Suppressor macrophage treated with lipopolysaccharide for 4 hours (primary cell): ENCODE results near the gene MORN4.

ENCODE experiments used
- DNase-seq: peaks from one replicate; pipeline ENCODE4 v3.0.0-alpha.2; 2020

Gene MORN4

GRCh38 chr10:97572214-97572989, 60.9 kb downstream of the MORN4 start, which contains the start of gene ANKRD2:
Gene ANKRD2, plus strand, starts transcription at chr10:97572779. Its CDS starts 10 bp downstream, at chr10:97572789.
- DNase-seq: peak; percentile 81

GRCh38 chr10:97571622-97572021, 61.7 kb downstream of the MORN4 start:
- DNase-seq: no peak

- no peak for DNase-seq
These were observed 62.4 kb downstream of the MORN4 start for GRCh38 chr10:97570789-97571471.

DNA sequence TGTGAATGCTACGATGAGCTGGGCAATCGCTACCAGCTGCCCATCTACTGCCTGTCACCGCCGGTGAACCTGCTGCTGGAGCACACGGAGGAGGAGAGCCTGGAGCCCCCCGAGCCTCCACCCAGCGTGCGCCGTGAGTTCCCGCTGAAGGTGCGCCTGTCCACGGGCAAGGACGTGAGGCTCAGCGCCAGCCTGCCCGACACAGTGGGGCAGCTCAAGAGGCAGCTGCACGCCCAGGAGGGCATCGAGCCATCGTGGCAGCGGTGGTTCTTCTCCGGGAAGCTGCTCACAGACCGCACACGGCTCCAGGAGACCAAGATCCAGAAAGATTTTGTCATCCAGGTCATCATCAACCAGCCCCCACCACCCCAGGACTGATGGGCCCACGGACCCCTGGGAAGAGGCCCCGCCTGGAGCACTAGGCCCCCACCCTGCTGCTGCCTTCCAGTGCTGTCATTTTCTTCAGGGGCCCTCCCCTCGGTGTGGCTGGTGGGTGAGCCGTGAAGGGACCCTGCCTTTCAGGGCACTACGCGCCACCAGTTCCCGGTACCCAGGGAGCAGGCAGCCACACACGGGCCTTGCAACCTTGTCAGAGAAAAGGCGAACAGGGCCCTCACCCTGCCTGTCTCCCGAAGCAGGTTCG, 63.0 kb downstream of the MORN4 start:
- no peak for DNase-seq

- no peak for DNase-seq
These were observed 65.4 kb downstream of the MORN4 start for GRCh38 chr10:97567891-97568290.

DNA sequence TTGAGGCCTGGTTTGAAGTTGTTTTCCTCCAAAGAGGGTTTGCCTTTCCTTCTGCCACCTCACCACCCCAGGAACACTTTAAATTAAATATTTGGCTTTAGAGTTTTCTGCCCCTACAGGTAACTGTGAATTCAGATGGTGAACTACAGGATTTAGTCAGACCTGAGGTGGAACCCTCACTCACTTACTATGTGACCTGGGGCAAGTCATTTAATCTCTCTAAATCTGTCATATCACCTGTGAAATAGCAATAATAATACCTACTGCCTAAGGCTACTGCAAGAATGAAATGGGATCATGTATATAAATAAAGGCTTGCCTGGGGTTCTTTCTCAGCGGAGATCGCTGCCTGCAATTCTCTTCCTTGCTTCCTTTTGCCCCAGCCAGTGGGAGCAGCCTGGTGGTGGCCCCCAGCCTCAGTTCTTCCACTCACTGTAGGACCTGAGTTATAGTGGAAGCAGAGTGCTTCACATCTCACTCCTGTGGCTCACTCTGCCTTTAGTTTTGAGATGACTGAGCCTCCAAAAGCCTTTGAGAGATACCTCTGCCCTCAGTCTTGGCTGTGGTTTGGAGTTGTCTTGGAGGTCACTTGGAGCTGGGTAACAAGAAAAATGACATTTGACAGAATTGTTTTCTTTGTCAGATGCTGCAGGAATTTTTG, 66.8 kb downstream of the MORN4 start:
- no peak for DNase-seq

GRCh38 chr10:97564776-97565175, 68.5 kb downstream of the MORN4 start:
- no peak for DNase-seq
